K562 (cell line): ENCODE results near the gene CPHXL2. TPM values are rescaled to one million over a fixed set of nuclear protein-coding genes. Genes with fewer than 3 reads are reported as not detected.

Source experiments
- ARID1B ChIP-seq: fragments of 450-650 bp; IDR thresholded peaks from 2 replicates; pipeline ENCODE4 v1.6.1; 2016; ENCODE audit warnings: antibody characterized with exemption, mild to moderate bottlenecking, inconsistent platforms
- ARNT ChIP-seq, 2 experiments: fragments of 450-650 bp; IDR thresholded peaks; 2 replicates each; pipeline ENCODE4 v1.6.1; 2016; ENCODE audit warnings: mild to moderate bottlenecking in 1 of 2
- BCOR ChIP-seq: fragments of 450-650 bp; IDR thresholded peaks from 2 replicates; pipeline ENCODE4 v1.6.1; 2016
- CBFA2T3 ChIP-seq: fragments of 450-650 bp; IDR thresholded peaks from 2 replicates; pipeline ENCODE4 v1.6.1; 2017
- CTBP1 ChIP-seq: fragments of 450-650 bp; IDR thresholded peaks from 2 replicates; pipeline ENCODE4 v1.6.1; 2016; ENCODE audit warnings: borderline replicate concordance
- E2F8 ChIP-seq: fragments of 450-650 bp; IDR thresholded peaks from 2 replicates; pipeline ENCODE4 v1.7.1; 2018; ENCODE audit warnings: mild to moderate bottlenecking, low read depth; ENCODE audit not compliant: partially characterized antibody
- EHMT2 ChIP-seq: fragments of 450-650 bp; IDR thresholded peaks from 2 replicates; pipeline ENCODE4 v1.6.1; 2018; ENCODE audit warnings: antibody characterized with exemption
- FOSL1 ChIP-seq: fragments of 200-800 bp; sonication (Bioruptor generic); conservative IDR thresholded peaks from 2 replicates; pipeline ENCODE4 v1.6.1; 2016; ENCODE audit warnings: missing genetic modification characterization, missing compliant biosample characterization
- GATAD2A ChIP-seq: fragments of 450-650 bp; IDR thresholded peaks from 2 replicates; pipeline ENCODE4 v1.6.1; 2017
- HDAC2 ChIP-seq: fragments of 450-650 bp; IDR thresholded peaks from 2 replicates; pipeline ENCODE4 v1.6.1; 2016; ENCODE audit warnings: mild to moderate bottlenecking
- JUND ChIP-seq, 2 experiments: IDR thresholded peaks; 2 replicates in 1 of 2; 3 replicates in 1 of 2; pipeline ENCODE4 v1.6.1; 2011; ENCODE audit warnings: borderline replicate concordance in 2 of 2, low read depth in 2 of 2, low read length in 2 of 2, improper control_type of control experiment in 1 of 2, missing biosample characterization in 1 of 2, missing genetic modification characterization in 1 of 2, missing genetic modification reagents in 1 of 2
- KDM1A ChIP-seq, 2 experiments: fragments of 450-650 bp; IDR thresholded peaks; 2 replicates each; pipeline ENCODE4 v1.6.1; 2016; ENCODE audit warnings: mild to moderate bottlenecking in 2 of 2
- MCM5 ChIP-seq: fragments of 450-650 bp; IDR thresholded peaks from 2 replicates; pipeline ENCODE4 v1.6.1; 2016; ENCODE audit warnings: low read depth
- NCOA1 ChIP-seq: fragments of 450-650 bp; IDR thresholded peaks from 2 replicates; pipeline ENCODE4 v1.6.1; 2016; ENCODE audit warnings: low read depth
- NCOA2 ChIP-seq, 2 experiments: fragments of 450-650 bp; IDR thresholded peaks; 2 replicates each; pipeline ENCODE4 v1.6.1; 2018; ENCODE audit warnings: mild to moderate bottlenecking in 2 of 2, moderate library complexity in 1 of 2; ENCODE audit not compliant: partially characterized antibody in 2 of 2
- NFE2 ChIP-seq: IDR thresholded peaks from 2 replicates; pipeline ENCODE4 v1.6.1; 2014; ENCODE audit warnings: antibody characterized with exemption, low read depth
- OTX1 ChIP-seq: fragments of 450-650 bp; formaldehyde crosslinking; IDR thresholded peaks from 2 replicates; pipeline ENCODE4 v1.4.0; 2022; ENCODE audit warnings: mild to moderate bottlenecking
- PML ChIP-seq: IDR thresholded peaks from 2 replicates; pipeline ENCODE4 v1.6.1; 2012; ENCODE audit warnings: low read length, inconsistent platforms
- POLR2AphosphoS5 ChIP-seq: IDR thresholded peaks from 2 replicates; pipeline ENCODE4 v1.6.1; 2011; ENCODE audit warnings: mild to moderate bottlenecking, low read depth, low read length, moderate library complexity; ENCODE audit not compliant: control insufficient read depth, insufficient read depth
- PURB ChIP-seq: sonication (generic); formaldehyde crosslinking; IDR thresholded peaks from 2 replicates; pipeline ENCODE4 v1.9.0; 2021; ENCODE audit warnings: low read depth, mild to moderate bottlenecking, missing genetic modification reagents
- RNF2 ChIP-seq: sonication (generic); IDR thresholded peaks from 2 replicates; pipeline ENCODE4 v1.6.1; 2016
- RUNX1 ChIP-seq: sonication (generic); IDR thresholded peaks from 2 replicates; pipeline ENCODE4 v1.6.1; 2016; ENCODE audit warnings: antibody characterized with exemption, low read depth
- TCF3 ChIP-seq: sonication (generic); formaldehyde crosslinking; IDR thresholded peaks from 2 replicates; pipeline ENCODE4 v1.4.0; 2020; ENCODE audit warnings: mild to moderate bottlenecking, missing genetic modification reagents
- USF2 ChIP-seq: sonication (generic); formaldehyde crosslinking; IDR thresholded peaks from 2 replicates; pipeline ENCODE4 v1.5.0; 2020; ENCODE audit warnings: missing genetic modification reagents
- ZNF354B ChIP-seq: fragments of 250-450 bp; sonication (Bioruptor Pico); IDR thresholded peaks from 2 replicates; pipeline ENCODE4 v1.4.0; 2020
- ZNF41 ChIP-seq: fragments of 250-450 bp; sonication (Bioruptor Pico); conservative IDR thresholded peaks from 2 replicates; pipeline ENCODE4 v1.4.0; 2020; ENCODE audit warnings: mild to moderate bottlenecking
- ZNF431 ChIP-seq: sonication (generic); formaldehyde crosslinking; IDR thresholded peaks from 2 replicates; pipeline ENCODE4 v1.8.0; 2022; ENCODE audit warnings: mild to moderate bottlenecking, missing genetic modification reagents
- ZNF668 ChIP-seq: fragments of 250-450 bp; sonication (Bioruptor Pico); IDR thresholded peaks from 2 replicates; pipeline ENCODE4 v1.8.0; 2022; ENCODE audit warnings: mild to moderate bottlenecking, inconsistent platforms
- polyA plus RNA-seq, 8 experiments: library from polyadenylated mRNA; depleted of rRNA in 4 of 8; stranded (reverse) in 5 of 8; unstranded in 3 of 8; fragments of >200 nt; fragmentation: Nextera tagmentation in 2 of 8; fragmentation: Illumina TruSeq in 1 of 8; extraction: Ambion mirVana in 2 of 8; extraction: Trizol in 1 of 8; gene quantifications; 2 replicates each; pipeline versions ENCODE4 v1.2.1 to v1.2.3, GENCODE V29; 2011 to 2014; ENCODE audit warnings: inconsistent platforms in 1 of 8, missing spikeins in 1 of 8
- total RNA-seq, 7 experiments: library from RNA; depleted of rRNA in 6 of 7; stranded (reverse); fragments of >200 nt in 6 of 7; fragmentation: Illumina TruSeq in 2 of 7; extraction: Trizol in 2 of 7; gene quantifications; 2 replicates each; pipeline versions ENCODE4 v1.2.1 to v1.2.3, GENCODE V29; 2011 to 2021; ENCODE audit warnings: low replicate concordance in 1 of 7
- TF ChIP-seq, protein P1 (sequence below): fragments of 450-650 bp; formaldehyde crosslinking; IDR thresholded peaks from 2 replicates; pipeline ENCODE4 v1.4.0; 2020; ENCODE audit warnings: mild to moderate bottlenecking, moderate library complexity

CPHXL2 gene
- total and polyA plus RNA-seq, 9 of the 15 experiments (the other 6 are each of a cell fraction or from before 2014, with no cell fraction given), result not detected

GRCh38 chr16:75621170-75621477, 55.7 kb downstream of the CPHXL2 start (continued):
- TF ChIP-seq E2F8, result peak; percentile 37
- TF ChIP-seq USF2 (CRISPR knock-in tag), result no peak
- TF ChIP-seq NCOA2 (IDR thresholded peaks at IDR 0.05; ENCODE audit: partially characterized antibody in 2 of 2), result peak in 1 of 2 experiments; percentile 36
- peak; percentile 78; the same call in 1 of the 2 replicates for TF ChIP-seq GATAD2A
- no peak; the same call in 1 of the 2 replicates for TF ChIP-seq CTBP1
- peak; percentile 64; the same call in 1 of the 2 replicates for TF ChIP-seq POLR2AphosphoS5
- TF ChIP-seq ARID1B, result peak; percentile 97
- TF ChIP-seq KDM1A (IDR thresholded peaks at IDR 0.05), result peak; percentile 56 to 65
- no peak for TF ChIP-seq MCM5
- TF ChIP-seq ZNF668 (CRISPR knock-in tag), result no peak
- TF ChIP-seq TCF3 (CRISPR knock-in tag), result peak; percentile 91
- TF ChIP-seq, protein P1, sequence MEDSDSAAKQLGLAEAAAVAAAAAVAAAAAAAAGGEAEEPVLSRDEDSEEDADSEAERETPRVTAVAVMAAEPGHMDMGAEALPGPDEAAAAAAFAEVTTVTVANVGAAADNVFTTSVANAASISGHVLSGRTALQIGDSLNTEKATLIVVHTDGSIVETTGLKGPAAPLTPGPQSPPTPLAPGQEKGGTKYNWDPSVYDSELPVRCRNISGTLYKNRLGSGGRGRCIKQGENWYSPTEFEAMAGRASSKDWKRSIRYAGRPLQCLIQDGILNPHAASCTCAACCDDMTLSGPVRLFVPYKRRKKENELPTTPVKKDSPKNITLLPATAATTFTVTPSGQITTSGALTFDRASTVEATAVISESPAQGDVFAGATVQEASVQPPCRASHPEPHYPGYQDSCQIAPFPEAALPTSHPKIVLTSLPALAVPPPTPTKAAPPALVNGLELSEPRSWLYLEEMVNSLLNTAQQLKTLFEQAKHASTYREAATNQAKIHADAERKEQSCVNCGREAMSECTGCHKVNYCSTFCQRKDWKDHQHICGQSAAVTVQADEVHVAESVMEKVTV (CRISPR knock-in tag), result peak; percentile 81
- TF ChIP-seq FOSL1 (tag), result peak; percentile 27; the same call in 1 of the 2 replicates
- TF ChIP-seq HDAC2, result peak; percentile 80
- peak; percentile 68; the same call in 1 of the 2 replicates for TF ChIP-seq PML
- TF ChIP-seq EHMT2, result peak; percentile 61; the same call in 1 of the 2 replicates
- no peak for TF ChIP-seq PURB (CRISPR knock-in tag)
- 0 out of 2 replicates have a peak, but pooled peaks have one; percentile 41 for TF ChIP-seq RNF2
- TF ChIP-seq ZNF354B (CRISPR knock-in tag), result 0 out of 2 replicates have a peak, but pooled peaks have one; percentile 49
- peak in 1 of 2 experiments; percentile 94; a peak in 2 of 4 replicates for TF ChIP-seq ARNT (IDR thresholded peaks at IDR 0.05)
- peak; percentile 67; the same call in 1 of the 2 replicates for TF ChIP-seq OTX1 (CRISPR knock-in tag)
- no peak for TF ChIP-seq ZNF431 (CRISPR knock-in tag)
- peak; percentile 95 for TF ChIP-seq CBFA2T3
- peak; percentile 81; the same call in 1 of the 2 replicates for TF ChIP-seq BCOR
- peak; percentile 37; the same call in 1 of the 2 replicates for TF ChIP-seq NCOA1
- peak; percentile 54; the same call in 1 of the 2 replicates for TF ChIP-seq JUND (IDR thresholded peaks at IDR 0.05; ENCODE audit: borderline replicate concordance, low read depth, low read length)
- peak; percentile 23; the same call in 1 of the 3 replicates for TF ChIP-seq JUND (tag; IDR thresholded peaks at IDR 0.05; ENCODE audit: borderline replicate concordance, low read depth, low read length)
- TF ChIP-seq RUNX1, result no peak
- TF ChIP-seq ZNF41, result no peak
- TF ChIP-seq NFE2, result peak; percentile 62; the same call in 1 of the 2 replicates
